HG03108 (cell line): ENCODE measurements around the gene CRTC2.

ENCODE experiments used
- ATAC-seq: cut with Tn5 transposase; IDR thresholded peaks from one replicate; pipeline ENCODE4 v1.9.1; 2021; ENCODE audit warnings: moderate library complexity; ENCODE audit not compliant: unreplicated experiment

CRTC2 gene

GRCh38 chr1:153946622-153947241, 11.7 kb downstream of the CRTC2 start, which contains the start of gene DENND4B:
Gene DENND4B, minus strand, starts transcription at chr1:153946718. Its CDS starts 2,344 bp downstream, at chr1:153944374.
- peak; percentile 49 for ATAC-seq

GRCh38 chr1:153945795-153946621, 12.4 kb downstream of the CRTC2 start:
- ATAC-seq, result peak; percentile 63

- ATAC-seq, result no peak
These were observed 13.1 kb downstream of the CRTC2 start for GRCh38 chr1:153945131-153945794.

- ATAC-seq, result no peak
These were observed 13.6 kb downstream of the CRTC2 start for GRCh38 chr1:153944827-153945117.

- no peak for ATAC-seq
These were observed 14.2 kb downstream of the CRTC2 start for GRCh38 chr1:153944005-153944826.

- no peak for ATAC-seq
These were observed 15.5 kb downstream of the CRTC2 start for GRCh38 chr1:153942766-153943549.

- ATAC-seq, result no peak
These were observed 16.3 kb downstream of the CRTC2 start for GRCh38 chr1:153941826-153942725.

- ATAC-seq, result no peak
These were observed 17.7 kb downstream of the CRTC2 start for GRCh38 chr1:153940756-153941155.

GRCh38 chr1:153939476-153939875, 18.9 kb downstream of the CRTC2 start:
- no peak for ATAC-seq

GRCh38 chr1:153938996-153939395, 19.4 kb downstream of the CRTC2 start:
- no peak for ATAC-seq

- no peak for ATAC-seq
These were observed 21.1 kb downstream of the CRTC2 start for GRCh38 chr1:153937331-153937730.

GRCh38 chr1:153936011-153936802, 22.2 kb downstream of the CRTC2 start:
- no peak for ATAC-seq

- no peak for ATAC-seq
These were observed 23.7 kb downstream of the CRTC2 start for GRCh38 chr1:153934746-153935145.

- ATAC-seq, result no peak
These were observed 24.5 kb downstream of the CRTC2 start for GRCh38 chr1:153933955-153934354.

GRCh38 chr1:153933430-153933829, 25.0 kb downstream of the CRTC2 start:
- ATAC-seq, result no peak

GRCh38 chr1:153932156-153933131, 26.0 kb downstream of the CRTC2 start:
- ATAC-seq, result no peak
